ENCODE data around the gene RNF17.

Gene RNF17

DNA sequence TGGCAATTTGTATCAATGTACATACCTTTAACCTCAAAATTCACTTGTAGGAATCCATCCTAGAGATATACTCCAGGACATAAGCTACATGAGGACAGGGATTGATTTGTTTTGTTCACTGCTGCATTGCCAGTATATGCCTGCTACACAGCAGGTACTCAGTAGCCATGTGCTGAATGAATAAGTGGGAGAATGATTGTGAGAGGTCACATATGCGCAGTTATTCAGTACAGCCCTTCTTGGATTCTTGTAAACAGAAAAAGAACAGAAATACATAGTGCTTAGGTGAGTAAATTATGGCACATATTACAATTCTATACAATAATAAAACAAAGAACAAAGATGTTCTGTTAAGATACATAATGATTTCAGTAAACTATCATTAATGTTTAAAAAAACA, 133.3 kb downstream of the RNF17 start:
- TF ChIP-seq, protein P1, sequence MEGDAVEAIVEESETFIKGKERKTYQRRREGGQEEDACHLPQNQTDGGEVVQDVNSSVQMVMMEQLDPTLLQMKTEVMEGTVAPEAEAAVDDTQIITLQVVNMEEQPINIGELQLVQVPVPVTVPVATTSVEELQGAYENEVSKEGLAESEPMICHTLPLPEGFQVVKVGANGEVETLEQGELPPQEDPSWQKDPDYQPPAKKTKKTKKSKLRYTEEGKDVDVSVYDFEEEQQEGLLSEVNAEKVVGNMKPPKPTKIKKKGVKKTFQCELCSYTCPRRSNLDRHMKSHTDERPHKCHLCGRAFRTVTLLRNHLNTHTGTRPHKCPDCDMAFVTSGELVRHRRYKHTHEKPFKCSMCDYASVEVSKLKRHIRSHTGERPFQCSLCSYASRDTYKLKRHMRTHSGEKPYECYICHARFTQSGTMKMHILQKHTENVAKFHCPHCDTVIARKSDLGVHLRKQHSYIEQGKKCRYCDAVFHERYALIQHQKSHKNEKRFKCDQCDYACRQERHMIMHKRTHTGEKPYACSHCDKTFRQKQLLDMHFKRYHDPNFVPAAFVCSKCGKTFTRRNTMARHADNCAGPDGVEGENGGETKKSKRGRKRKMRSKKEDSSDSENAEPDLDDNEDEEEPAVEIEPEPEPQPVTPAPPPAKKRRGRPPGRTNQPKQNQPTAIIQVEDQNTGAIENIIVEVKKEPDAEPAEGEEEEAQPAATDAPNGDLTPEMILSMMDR (IDR thresholded peaks at IDR 0.05; ENCODE audit: extremely low read depth, insufficient read depth, missing control alignments): no peak
- DNase-seq (ENCODE audit: low spot score): no peak
- in situ Hi-C loops (cut with MboI; ENCODE audit: low pct_unique_long_range_greater_than_20kb, low sequenced_read_pairs, unreplicated experiment): no loop called here

- TF ChIP-seq, protein P1 (IDR thresholded peaks at IDR 0.05; ENCODE audit: extremely low read depth, insufficient read depth, missing control alignments): no peak
Measured at GRCh38 chr13:24899601-24900000, 135.6 kb downstream of the RNF17 start.

GRCh38 chr13:24900507-24900906, 136.5 kb downstream of the RNF17 start:
- DNase-seq (ENCODE audit: low spot score): no peak
- TF ChIP-seq, protein P1 (IDR thresholded peaks at IDR 0.05; ENCODE audit: extremely low read depth, insufficient read depth, missing control alignments): no peak
- in situ Hi-C loops (cut with MboI; ENCODE audit: low pct_unique_long_range_greater_than_20kb, low sequenced_read_pairs, unreplicated experiment): no loop called here

More at GRCh38 chr13:24899601-24900000, 135.6 kb downstream of the RNF17 start:
- in situ Hi-C loops (cut with MboI; ENCODE audit: low pct_unique_long_range_greater_than_20kb, low sequenced_read_pairs, unreplicated experiment): no loop called here
- DNase-seq (ENCODE audit: low spot score): no peak

- in situ Hi-C loops (cut with MboI; ENCODE audit: low pct_unique_long_range_greater_than_20kb, low sequenced_read_pairs, unreplicated experiment): no loop called here
- DNase-seq (ENCODE audit: low spot score): no peak
- TF ChIP-seq, protein P1 (IDR thresholded peaks at IDR 0.05; ENCODE audit: extremely low read depth, insufficient read depth, missing control alignments): no peak
Measured at GRCh38 chr13:24905242-24905641, 141.3 kb downstream of the RNF17 start.

DNA sequence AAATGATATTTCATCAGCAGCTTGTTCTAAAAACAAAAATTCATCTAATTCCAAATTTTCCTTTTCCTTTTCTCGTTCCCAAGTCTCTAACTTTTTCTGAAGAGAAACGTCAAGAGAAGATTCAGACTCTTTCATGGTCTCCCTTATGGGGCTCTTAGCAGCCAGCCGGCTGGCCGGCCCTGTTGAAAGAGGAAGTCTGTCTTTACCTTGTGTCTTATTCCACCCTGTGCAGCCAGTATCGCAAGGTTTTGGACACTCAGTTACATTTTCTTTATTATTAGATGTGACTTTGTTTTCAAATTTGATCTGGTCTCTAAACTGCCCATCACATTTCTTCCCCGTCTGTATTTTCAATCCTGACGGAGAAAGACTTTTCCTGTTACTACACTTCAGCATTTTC, 142.3 kb downstream of the RNF17 start:
- DNase-seq (ENCODE audit: low spot score): no peak
- in situ Hi-C loops (cut with MboI; ENCODE audit: low pct_unique_long_range_greater_than_20kb, low sequenced_read_pairs, unreplicated experiment): no loop called here
- TF ChIP-seq, protein P1 (IDR thresholded peaks at IDR 0.05; ENCODE audit: extremely low read depth, insufficient read depth, missing control alignments): no peak

GRCh38 chr13:24910502-24911132, 146.6 kb downstream of the RNF17 start:
- no peak for DNase-seq (ENCODE audit: low spot score)
- in situ Hi-C loops (cut with MboI; ENCODE audit: low pct_unique_long_range_greater_than_20kb, low sequenced_read_pairs, unreplicated experiment): no loop called here
- TF ChIP-seq, protein P1 (IDR thresholded peaks at IDR 0.05; ENCODE audit: extremely low read depth, insufficient read depth, missing control alignments): no peak
